Omental fat pad (tissue), 4 donors: Measurements from ENCODE around the gene SLC50A1. TPM values are rescaled to one million over a fixed set of nuclear protein-coding genes. Genes with fewer than 3 reads are reported as not detected.

Experiments used
- ATAC-seq: fragments of 150-250 bp; one replicate; pipeline ENCODE4 v1.9.1; 2016; ENCODE audit warnings: mild to moderate bottlenecking, moderate library complexity; ENCODE audit not compliant: low FRiP score
- DNase-seq: peaks from one replicate; pipeline ENCODE4 v3.0.0-alpha.2; 2019; ENCODE audit warnings: low spot score
- CTCF ChIP-seq, 3 donors: fragments of 450-650 bp; IDR thresholded peaks; one replicate each; pipeline ENCODE4 v1.5.1; 2016 to 2017; ENCODE audit warnings: antibody characterized with exemption in 3 of 3, mild to moderate bottlenecking in 3 of 3, moderate library complexity in 2 of 3
- total RNA-seq, 4 donors: library from RNA; depleted of rRNA; stranded (reverse); fragments of >200 nt; gene quantifications; one replicate each; pipeline ENCODE4 v1.1.0, GENCODE V29; 2016

Gene SLC50A1
- total RNA-seq, 4 donors from 2014 or later = 26.8 to 40.6 (median 27.5) TPM

DNA sequence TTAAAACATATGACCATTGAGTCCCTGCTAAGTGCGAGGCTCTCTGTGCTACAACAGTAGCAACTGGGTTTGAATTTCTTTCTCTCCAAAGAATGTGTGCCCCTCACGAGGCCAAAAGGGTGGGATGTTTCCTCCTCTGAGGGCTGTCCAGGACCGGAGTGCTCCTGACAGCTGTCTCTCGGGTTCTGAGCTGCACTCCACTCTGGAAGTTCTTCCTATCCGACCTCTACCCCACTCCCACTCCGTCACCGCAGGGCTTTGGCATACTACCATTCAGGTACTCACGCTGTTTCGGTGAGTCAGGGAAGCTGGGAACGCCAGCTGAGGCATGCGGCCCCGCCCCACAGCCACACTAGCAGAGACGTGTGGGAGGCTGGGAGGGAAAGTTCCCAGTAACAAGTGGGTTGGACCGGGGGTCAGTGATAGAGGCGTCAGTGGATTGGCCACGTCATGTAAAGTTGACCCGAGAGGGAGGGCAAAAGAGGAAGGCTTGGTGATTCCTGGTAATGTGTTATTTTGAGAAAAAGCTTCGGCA, 705 bp upstream of the SLC50A1 start:
- DNase-seq (peak; percentile 91), ATAC-seq (peak; percentile 91)
- TF ChIP-seq CTCF (IDR thresholded peaks at IDR 0.05) = no peak

DNA sequence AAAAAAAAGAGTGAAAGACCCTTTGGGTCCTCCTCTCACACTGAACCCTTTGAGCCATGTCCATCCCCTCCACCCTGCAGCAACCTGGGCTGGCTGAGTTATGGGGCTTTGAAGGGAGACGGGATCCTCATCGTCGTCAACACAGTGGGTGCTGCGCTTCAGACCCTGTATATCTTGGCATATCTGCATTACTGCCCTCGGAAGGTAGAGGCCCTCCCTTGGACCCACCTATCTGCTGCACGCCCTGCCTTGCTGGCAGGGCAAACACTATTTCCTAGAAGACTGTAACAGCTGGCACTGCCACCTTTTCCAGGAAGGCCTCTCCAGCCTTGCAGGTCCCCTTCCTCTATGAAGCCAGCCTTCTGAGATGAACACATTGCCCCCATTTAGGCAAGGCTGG, 1.1 kb downstream of the SLC50A1 start:
- ATAC-seq = no peak

GRCh38 chr1:155137154-155137949, 1.7 kb downstream of the SLC50A1 start:
- ATAC-seq = no peak
- no peak for TF ChIP-seq CTCF (IDR thresholded peaks at IDR 0.05)
- DNase-seq = no peak

More for the DNA sequence above, 1.1 kb downstream of the SLC50A1 start:
- no peak for DNase-seq
- TF ChIP-seq CTCF (IDR thresholded peaks at IDR 0.05) = no peak

GRCh38 chr1:155139895-155140629, 4.4 kb downstream of the SLC50A1 start, which contains the start of gene DPM3:
Gene DPM3, minus strand, starts transcription at chr1:155140531. Its CDS starts 291 bp downstream, at chr1:155140240.
- TF ChIP-seq CTCF (IDR thresholded peaks at IDR 0.05) = no peak
- ATAC-seq = peak; percentile 71
- DNase-seq = peak; percentile 94

GRCh38 chr1:155140630-155140953, 4.9 kb downstream of the SLC50A1 start:
- ATAC-seq (no peak), DNase-seq (no peak)
- TF ChIP-seq CTCF (IDR thresholded peaks at IDR 0.05) = no peak

DNA sequence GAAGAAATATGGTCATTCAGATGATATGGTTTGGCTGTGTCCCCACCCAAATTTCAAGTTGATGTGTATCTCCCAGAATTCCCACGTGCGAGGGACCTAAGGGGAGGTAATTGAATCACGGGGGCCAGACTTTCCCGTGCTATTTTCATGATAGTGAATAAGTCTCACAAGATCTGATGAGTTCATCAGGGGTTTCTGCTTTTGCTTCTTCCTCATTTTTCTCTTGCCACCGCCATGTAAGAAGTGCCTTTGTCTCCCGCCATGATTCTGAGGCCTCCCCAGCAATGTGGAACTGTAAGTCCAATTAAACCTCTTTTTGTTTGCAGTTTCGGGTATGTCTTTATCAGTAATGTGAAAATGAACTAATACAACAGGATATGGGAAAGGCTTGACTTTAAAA, 6.1 kb downstream of the SLC50A1 start:
- no peak for DNase-seq
- no peak for TF ChIP-seq CTCF (IDR thresholded peaks at IDR 0.05)
- ATAC-seq = no peak
